ENCODE data around the gene CD59. TPM values are rescaled to one million over a fixed set of nuclear protein-coding genes. Genes with fewer than 3 reads are reported as not detected.
"Not testable (repeated sequence)": the region's sequence is repeated elsewhere in the genome, so short reads cannot be mapped to it uniquely, and the experiment has no call there.

CD59 gene
- total and polyA plus RNA-seq, 10 of the 15 experiments (the other 5 are each of a cell fraction or from before 2014, with no cell fraction given), result 55.5 to 256 (median 181) TPM

DNA sequence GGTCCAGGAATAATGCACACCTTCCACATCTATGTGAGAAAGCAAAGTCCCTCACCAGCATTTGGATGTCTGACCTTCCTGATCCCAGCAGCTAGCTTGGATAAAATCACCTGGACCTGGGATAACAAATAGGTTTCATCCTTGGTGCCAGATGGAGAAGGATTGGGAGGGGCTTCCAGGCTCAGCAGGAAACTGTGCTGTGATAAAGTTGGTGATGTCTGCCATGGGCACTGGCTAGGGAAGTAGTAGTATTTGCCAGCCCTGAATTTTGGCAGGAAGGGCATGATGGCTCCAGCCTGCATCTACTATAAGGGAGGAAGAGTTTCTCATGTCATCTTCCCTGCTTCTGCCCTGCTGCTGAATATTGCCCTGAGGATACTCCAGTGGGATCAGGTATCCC is 73.1 kb downstream of the CD59 start (continued):
- TF ChIP-seq, protein P1, sequence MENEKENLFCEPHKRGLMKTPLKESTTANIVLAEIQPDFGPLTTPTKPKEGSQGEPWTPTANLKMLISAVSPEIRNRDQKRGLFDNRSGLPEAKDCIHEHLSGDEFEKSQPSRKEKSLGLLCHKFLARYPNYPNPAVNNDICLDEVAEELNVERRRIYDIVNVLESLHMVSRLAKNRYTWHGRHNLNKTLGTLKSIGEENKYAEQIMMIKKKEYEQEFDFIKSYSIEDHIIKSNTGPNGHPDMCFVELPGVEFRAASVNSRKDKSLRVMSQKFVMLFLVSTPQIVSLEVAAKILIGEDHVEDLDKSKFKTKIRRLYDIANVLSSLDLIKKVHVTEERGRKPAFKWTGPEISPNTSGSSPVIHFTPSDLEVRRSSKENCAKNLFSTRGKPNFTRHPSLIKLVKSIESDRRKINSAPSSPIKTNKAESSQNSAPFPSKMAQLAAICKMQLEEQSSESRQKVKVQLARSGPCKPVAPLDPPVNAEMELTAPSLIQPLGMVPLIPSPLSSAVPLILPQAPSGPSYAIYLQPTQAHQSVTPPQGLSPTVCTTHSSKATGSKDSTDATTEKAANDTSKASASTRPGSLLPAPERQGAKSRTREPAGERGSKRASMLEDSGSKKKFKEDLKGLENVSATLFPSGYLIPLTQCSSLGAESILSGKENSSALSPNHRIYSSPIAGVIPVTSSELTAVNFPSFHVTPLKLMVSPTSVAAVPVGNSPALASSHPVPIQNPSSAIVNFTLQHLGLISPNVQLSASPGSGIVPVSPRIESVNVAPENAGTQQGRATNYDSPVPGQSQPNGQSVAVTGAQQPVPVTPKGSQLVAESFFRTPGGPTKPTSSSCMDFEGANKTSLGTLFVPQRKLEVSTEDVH (IDR thresholded peaks at IDR 0.05; ENCODE audit: low read depth, partially characterized antibody), result no peak

DNA sequence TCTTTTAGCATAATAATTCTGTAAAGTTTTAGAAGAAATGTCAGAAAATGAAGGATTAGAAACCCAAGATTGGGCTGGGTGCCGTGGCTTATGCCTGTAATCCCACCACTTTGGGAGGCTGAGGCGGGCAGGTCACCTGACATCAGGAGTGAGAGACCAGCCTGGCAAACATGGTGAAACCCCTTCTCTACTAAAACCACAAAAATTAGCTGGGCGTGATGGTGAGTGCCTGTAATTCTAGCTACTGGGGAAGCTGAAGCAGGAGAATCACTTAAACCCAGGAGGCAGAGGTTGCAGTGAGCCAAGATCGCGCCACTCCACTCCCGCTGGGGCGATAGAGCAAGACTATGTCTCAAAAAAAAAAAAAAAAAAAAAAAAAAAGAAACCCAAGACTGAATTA is 74.7 kb downstream of the CD59 start:
- H3K9ac ChIP-seq (ENCODE audit: control insufficient read depth, insufficient read depth, low read length); H3K4me2 ChIP-seq (ENCODE audit: control insufficient read depth, insufficient read depth); H2AFZ ChIP-seq (ENCODE audit: control insufficient read depth, low read depth, low read length); H3K79me2 ChIP-seq (ENCODE audit: control insufficient read depth, insufficient read depth, low read length); H3K4me1 ChIP-seq (ENCODE audit: control insufficient read depth, insufficient read depth, low read length); SMC1A ChIA-PET (ENCODE audit: uncharacterized antibody, unreplicated experiment); in situ Hi-C loops (cut with MboI); intact Hi-C loops (cut with micrococcal nuclease; ENCODE audit: unreplicated experiment); H3K27ac ChIP-seq (ENCODE audit: control insufficient read depth, insufficient read depth); FAIRE-seq; H4K20me1 ChIP-seq (ENCODE audit: control insufficient read depth, insufficient read depth); H3K27me3 ChIP-seq (replicated peaks in 1 of 2; ENCODE audit: control insufficient read depth in 2 of 2, insufficient read depth in 2 of 2, low read length in 1 of 2); H3K36me3 ChIP-seq (ENCODE audit: control insufficient read depth in 2 of 2, insufficient read depth in 2 of 2, low read length in 1 of 2); ATAC-seq; BruUV-seq (replicated peaks); POLR2A ChIA-PET; H3K9me3 ChIP-seq (replicated peaks; ENCODE audit: control insufficient read depth, insufficient read depth, low read length); RAD21 ChIA-PET (ENCODE audit: unreplicated experiment); DNase-seq (ENCODE audit: low read depth, low spot score); H3K4me3 ChIP-seq: not testable (repeated sequence)
- CTCF ChIA-PET, result interaction anchor here (0.6 to 1.7 kb wide), 2 partner anchors 17 to 81 kb away, joined by 3 read pairs; no protein-coding TSS in a partner anchor
- WGBS (ENCODE audit: insufficient coverage, insufficient replicate concordance, low lambda C conversion rate, missing lambda C conversion rate), result 82% methylated on average over 7 of the region's 7 CpGs

DNA sequence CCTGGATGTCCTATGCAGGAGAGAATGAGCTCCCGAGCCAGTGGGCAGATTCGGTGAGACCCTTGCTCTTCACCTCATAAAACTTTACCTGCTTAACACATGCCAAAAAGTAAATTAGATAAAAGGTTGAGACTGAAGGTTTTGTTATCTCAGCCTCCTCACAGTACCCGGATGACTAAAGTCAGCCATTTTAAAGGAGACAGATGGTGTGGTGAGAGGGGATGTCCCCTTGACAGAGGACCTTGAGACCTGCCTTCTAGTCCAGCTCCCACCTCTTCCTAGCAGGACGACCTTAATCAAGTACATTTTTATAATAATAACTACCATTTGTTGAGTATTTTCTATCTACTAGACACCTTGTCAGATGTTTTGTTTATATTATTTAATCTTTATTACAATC is 75.3 kb downstream of the CD59 start:
- peak; percentile 50; the same call in 2 of the 3 replicates for ATAC-seq
- no peak overlapping the region for H3K4me3 ChIP-seq
- H3K27me3 ChIP-seq (replicated peaks in 1 of 2; ENCODE audit: control insufficient read depth in 2 of 2, insufficient read depth in 2 of 2, low read length in 1 of 2), result no peaks in the 10 kb centered on the region
- RAD21 ChIA-PET (ENCODE audit: unreplicated experiment), result no interaction called here
- intact Hi-C loops (cut with micrococcal nuclease; ENCODE audit: unreplicated experiment), result no loop called here
- H3K4me1 ChIP-seq (ENCODE audit: control insufficient read depth, insufficient read depth, low read length), result peaks cover 10% of the 10 kb centered on the region
- CTCF ChIA-PET, result no interaction called here
- DNase-seq (ENCODE audit: low read depth, low spot score), result no peak
- SMC1A ChIA-PET (ENCODE audit: uncharacterized antibody, unreplicated experiment), result no interaction called here
- in situ Hi-C loops (cut with MboI), result no loop called here
- no peaks in the 10 kb centered on the region for H3K36me3 ChIP-seq (ENCODE audit: control insufficient read depth in 2 of 2, insufficient read depth in 2 of 2, low read length in 1 of 2)
- no peak overlapping the region for H2AFZ ChIP-seq (ENCODE audit: control insufficient read depth, low read depth, low read length)
- POLR2A ChIA-PET, result no interaction called here
- H4K20me1 ChIP-seq (ENCODE audit: control insufficient read depth, insufficient read depth), result no peaks in the 10 kb centered on the region
- no peaks in the 10 kb centered on the region for H3K79me2 ChIP-seq (ENCODE audit: control insufficient read depth, insufficient read depth, low read length)
- WGBS (ENCODE audit: insufficient coverage, insufficient replicate concordance, low lambda C conversion rate, missing lambda C conversion rate), result 72% methylated on average over 4 of the region's 4 CpGs
- no peak for FAIRE-seq
- H3K4me2 ChIP-seq (ENCODE audit: control insufficient read depth, insufficient read depth), result no peak overlapping the region
- BruUV-seq (replicated peaks), result no TSS peak
- H3K9me3 ChIP-seq (replicated peaks; ENCODE audit: control insufficient read depth, insufficient read depth, low read length), result no peaks in the 10 kb centered on the region
- H3K9ac ChIP-seq (ENCODE audit: control insufficient read depth, insufficient read depth, low read length), result no peak overlapping the region
- H3K27ac ChIP-seq (ENCODE audit: control insufficient read depth, insufficient read depth), result no peak overlapping the region
- TF ChIP-seq YY1 (IDR thresholded peaks at IDR 0.05; ENCODE audit: low read depth, low read length) (peak; percentile 80), SIN3A (IDR thresholded peaks at IDR 0.05; ENCODE audit: low read depth, low read length) (no peak)
